K562 (cell line): ENCODE results near the gene MCM5. TPM values are rescaled to one million over a fixed set of nuclear protein-coding genes. Genes with fewer than 3 reads are reported as not detected.

Experiments used
- ATAC-seq: fragments of 200-7000 bp; cut with Tn5 transposase; 3 replicates; pipeline ENCODE4 v1.9.1; 2020; ENCODE audit warnings: moderate library complexity
- BruUV-seq: library from RNA; stranded (reverse); fragments of 400-500 nt; replicated peaks from 2 replicates; lab custom pipeline; 2021; lab: Mats Ljungman, UMichigan
- CTCF ChIA-PET: fragments of 300-600 bp; formaldehyde crosslinking; extraction: SDS; loops from one replicate; lab custom pipeline; 2021; ENCODE audit warnings: low intra/inter-chr PET ratio; lab: Yijun Ruan, JAX
- POLR2A ChIA-PET: fragments of 300-600, 350-650 bp; sonication (Branson Sonifier 250); formaldehyde crosslinking; extraction: SDS; loops from one replicate; lab custom pipeline; 2021; ENCODE audit warnings: antibody characterized with exemption, inconsistent platforms; lab: Yijun Ruan, JAX
- DNase-seq, 4 experiments: peaks; one replicate each; pipeline versions ENCODE4 v3.0.0 to v3.0.0-alpha.2; 2011 to 2018; ENCODE audit warnings: low spot score in 3 of 4, mixed read lengths in 3 of 4; ENCODE audit errors: extremely low read depth in 1 of 4
- FAIRE-seq: peaks from 2 replicates; lab custom pipeline; 2011; peaks lifted over from hg19 to GRCh38; lab: Jason Lieb, UNC
- H2AFZ ChIP-seq: 2 replicates; pipeline ENCODE4 v1.6.0; 2011; ENCODE audit warnings: low read depth, low read length, control low read depth, inconsistent platforms
- H3K27ac ChIP-seq: fragments of 200-600 bp; 3 replicates; pipeline ENCODE4 v1.8.0; 2011; ENCODE audit warnings: low read depth, mild to moderate bottlenecking, control low read depth, inconsistent platforms, low read length, moderate library complexity, mixed read lengths; ENCODE audit errors: extremely low read depth
- H3K27me3 ChIP-seq, 2 experiments: fragments of 300-600 bp in 1 of 2; 2 replicates in 1 of 2; 3 replicates in 1 of 2; pipeline versions ENCODE4 v1.6.0 to v1.8.0; 2011; ENCODE audit warnings: inconsistent platforms in 2 of 2, low read length in 2 of 2, mild to moderate bottlenecking in 1 of 2, mixed read lengths in 1 of 2, moderate library complexity in 1 of 2; ENCODE audit not compliant: control insufficient read depth in 2 of 2, insufficient read depth in 2 of 2
- H3K36me3 ChIP-seq: fragments of 300-600 bp; 3 replicates; pipeline ENCODE4 v1.8.0; 2011; ENCODE audit warnings: mild to moderate bottlenecking, low read length, inconsistent platforms; ENCODE audit not compliant: control insufficient read depth, insufficient read depth
- H3K4me1 ChIP-seq, 2 experiments: fragments of 200-600 bp in 1 of 2; replicated peaks in 1 of 2; 2 replicates in 1 of 2; 3 replicates in 1 of 2; pipeline versions ENCODE4 v1.5.1 to v1.8.0; 2011; ENCODE audit warnings: inconsistent platforms in 2 of 2, low read length in 2 of 2, mild to moderate bottlenecking in 1 of 2, mixed read lengths in 1 of 2, moderate library complexity in 1 of 2; ENCODE audit not compliant: control insufficient read depth in 2 of 2, insufficient read depth in 2 of 2
- H3K4me2 ChIP-seq: 2 replicates; pipeline ENCODE4 v1.6.1; 2011; ENCODE audit warnings: low read length, control low read depth, inconsistent platforms, mixed read lengths; ENCODE audit not compliant: insufficient read depth
- H3K4me3 ChIP-seq: fragments of 200-600 bp; sonication (generic), shearing (Covaris generic); 2 replicates; pipeline ENCODE4 v1.5.1; 2016; ENCODE audit warnings: control low read depth, inconsistent platforms
- H3K79me2 ChIP-seq: fragments of 200-600 bp; 3 replicates; pipeline ENCODE4 v1.8.0; 2011; ENCODE audit warnings: low read length, inconsistent platforms; ENCODE audit not compliant: control insufficient read depth, insufficient read depth
- H3K9ac ChIP-seq, 2 experiments: 2 replicates each; pipeline versions ENCODE4 v1.6.0 to v1.6.1; 2011; ENCODE audit warnings: low read depth in 2 of 2, low read length in 2 of 2, control low read depth in 1 of 2, inconsistent platforms in 1 of 2, mild to moderate bottlenecking in 1 of 2, mixed read lengths in 1 of 2; ENCODE audit not compliant: insufficient read depth in 1 of 2
- H3K9me1 ChIP-seq: one replicate; pipeline ENCODE4 v1.6.0; 2011; ENCODE audit warnings: inconsistent platforms, mild to moderate bottlenecking, low read length, moderate library complexity; ENCODE audit not compliant: control insufficient read depth, insufficient read depth
- H3K9me3 ChIP-seq: replicated peaks from 2 replicates; pipeline ENCODE4 v1.5.1; 2011; ENCODE audit warnings: low read depth, low read length, inconsistent platforms; ENCODE audit not compliant: control insufficient read depth, insufficient read depth
- H4K20me1 ChIP-seq: replicated peaks from 2 replicates; pipeline ENCODE4 v1.6.1; 2011; ENCODE audit warnings: low read length, inconsistent platforms, mixed read lengths; ENCODE audit not compliant: control insufficient read depth, insufficient read depth
- BDP1 ChIP-seq: IDR thresholded peaks from 3 replicates; pipeline ENCODE4 v1.6.1; 2011; ENCODE audit not compliant: insufficient read length, insufficient read depth
- HNRNPK ChIP-seq: fragments of 200-400 bp; formaldehyde crosslinking; IDR thresholded peaks from one replicate; pipeline ENCODE4 v1.6.1; 2018; ENCODE audit warnings: mild to moderate bottlenecking, low read depth, low read length; ENCODE audit not compliant: poor library complexity, severe bottlenecking
- L3MBTL2 ChIP-seq: fragments of 450-650 bp; IDR thresholded peaks from 2 replicates; pipeline ENCODE4 v1.6.1; 2016; ENCODE audit warnings: mild to moderate bottlenecking, moderate library complexity
- NELFE ChIP-seq: IDR thresholded peaks from 2 replicates; pipeline ENCODE4 v1.6.1; 2011; ENCODE audit warnings: mild to moderate bottlenecking; ENCODE audit not compliant: insufficient read depth, insufficient read length
- SAP30 ChIP-seq: fragments of 200-600 bp; sonication (generic); IDR thresholded peaks from 2 replicates; pipeline ENCODE4 v1.6.1; 2012; ENCODE audit warnings: borderline replicate concordance, low read depth, mild to moderate bottlenecking, moderate library complexity, low read length, control low read depth, inconsistent platforms; ENCODE audit not compliant: insufficient read depth, poor library complexity, severe bottlenecking
- ZBTB1 ChIP-seq: sonication (generic); formaldehyde crosslinking; IDR thresholded peaks from 2 replicates; pipeline ENCODE4 v1.8.1; 2023; ENCODE audit warnings: missing genetic modification reagents, low read depth, mild to moderate bottlenecking, borderline replicate concordance
- ZNF140 ChIP-seq: fragments of 250-450 bp; sonication (Bioruptor Pico); IDR thresholded peaks from 2 replicates; pipeline ENCODE4 v1.8.0; 2021; ENCODE audit warnings: moderate library complexity, mild to moderate bottlenecking, inconsistent platforms
- ZNF165 ChIP-seq: fragments of 250-450 bp; sonication (Bioruptor Pico); IDR thresholded peaks from 2 replicates; pipeline ENCODE4 v1.4.0; 2020; ENCODE audit warnings: borderline replicate concordance
- ZNF785 ChIP-seq: fragments of 250-450 bp; sonication (Bioruptor Pico); IDR thresholded peaks from 2 replicates; pipeline ENCODE4 v1.4.0; 2020; ENCODE audit warnings: mild to moderate bottlenecking
- WGBS: fragments of 100-300 bp; shearing (Covaris generic); methylation state at CpG from one replicate; pipeline ENCODE4 v1.1.6; 2016; ENCODE audit warnings: low coverage, mixed read lengths; ENCODE audit not compliant: insufficient coverage; ENCODE audit errors: missing lambda C conversion rate; 5-methylcytosine and 5-hydroxymethylcytosine counted together
- in situ Hi-C: fragments of 300-500 bp; cut with MboI; formaldehyde crosslinking; loops from 4 replicates; pipeline ENCODE4 v1.15.0; 2018; ENCODE audit warnings: inconsistent platforms, mixed read lengths
- intact Hi-C: fragments of 100-400 bp; cut with micrococcal nuclease; formaldehyde crosslinking; loops from 2 replicates; pipeline ENCODE4 v1.14.2; 2022
- polyA plus RNA-seq, 8 experiments: library from polyadenylated mRNA; depleted of rRNA in 4 of 8; stranded (reverse) in 5 of 8; unstranded in 3 of 8; fragments of >200 nt; fragmentation: Nextera tagmentation in 2 of 8; fragmentation: Illumina TruSeq in 1 of 8; extraction: Ambion mirVana in 2 of 8; extraction: Trizol in 1 of 8; gene quantifications; 2 replicates each; pipeline versions ENCODE4 v1.2.1 to v1.2.3, GENCODE V29; 2011 to 2014; ENCODE audit warnings: inconsistent platforms in 1 of 8, missing spikeins in 1 of 8
- total RNA-seq, 7 experiments: library from RNA; depleted of rRNA in 6 of 7; stranded (reverse); fragments of >200 nt in 6 of 7; fragmentation: Illumina TruSeq in 2 of 7; extraction: Trizol in 2 of 7; gene quantifications; 2 replicates each; pipeline versions ENCODE4 v1.2.1 to v1.2.3, GENCODE V29; 2011 to 2021; ENCODE audit warnings: low replicate concordance in 1 of 7
- TF ChIP-seq, protein P1 (sequence below): fragments of 450-650 bp; IDR thresholded peaks from 2 replicates; pipeline ENCODE4 v1.6.1; 2016

MCM5 gene
- total and polyA plus RNA-seq, 9 of the 15 experiments (the other 6 are each of a cell fraction or from before 2014, with no cell fraction given): 5.6 to 180 (median 66.1) TPM

DNA sequence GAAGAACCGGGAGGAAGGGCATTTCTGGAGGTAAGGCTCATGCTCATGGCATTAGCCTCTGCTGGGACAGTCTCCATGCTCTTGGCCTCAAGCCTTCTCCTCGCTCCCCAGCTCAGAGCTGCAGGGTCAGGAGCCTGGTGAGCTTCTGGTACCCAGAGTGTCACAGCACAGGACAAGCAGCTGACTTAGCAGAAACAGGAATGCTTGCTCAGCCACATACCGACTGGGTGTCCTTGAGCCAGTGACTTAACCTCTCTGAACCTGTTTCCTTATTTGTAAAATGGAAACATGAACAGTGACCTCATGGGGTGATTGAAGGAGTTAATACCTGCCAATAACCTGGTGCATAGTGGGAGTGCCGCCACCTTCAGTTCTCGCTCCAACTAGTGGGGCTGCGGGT, 72.5 kb downstream of the MCM5 start:
- Histone ChIP-seq H3K27ac (no peak overlapping the region), H3K9me1 (no peaks in the 10 kb centered on the region), H4K20me1 (no peaks in the 10 kb centered on the region), H3K9me3 (peaks cover 2% of the 10 kb centered on the region; the same call in 1 of the 2 replicates), H3K9ac (no peak overlapping the region), H3K27me3 (no peaks in the 10 kb centered on the region; a peak in 1 of 5 replicates), H3K36me3 (no peaks in the 10 kb centered on the region), H3K4me2 (no peak overlapping the region), H3K4me3 (no peak overlapping the region), H3K79me2 (no peaks in the 10 kb centered on the region), H2AFZ (no peak overlapping the region), H3K4me1 (peaks cover 3 to 7% of the 10 kb centered on the region in 2 experiments; a peak in 4 of 5 replicates)
- no peak for DNase-seq
- in situ Hi-C loops (no loop called here), intact Hi-C loops (no loop called here)
- CTCF ChIA-PET: no interaction called here
- ATAC-seq: no peak
- no TSS peak for BruUV-seq
- POLR2A ChIA-PET: no interaction called here
- WGBS: 13% methylated on average over 6 of the region's 6 CpGs
- TF ChIP-seq HNRNPK (no peak), BDP1 (no peak), SAP30 (no peak), ZNF140 (no peak), ZBTB1 (CRISPR knock-in tag) (no peak), ZNF165 (CRISPR knock-in tag) (no peak), ZNF785 (CRISPR knock-in tag) (no peak), NELFE (no peak), L3MBTL2 (no peak)
- TF ChIP-seq, protein P1, sequence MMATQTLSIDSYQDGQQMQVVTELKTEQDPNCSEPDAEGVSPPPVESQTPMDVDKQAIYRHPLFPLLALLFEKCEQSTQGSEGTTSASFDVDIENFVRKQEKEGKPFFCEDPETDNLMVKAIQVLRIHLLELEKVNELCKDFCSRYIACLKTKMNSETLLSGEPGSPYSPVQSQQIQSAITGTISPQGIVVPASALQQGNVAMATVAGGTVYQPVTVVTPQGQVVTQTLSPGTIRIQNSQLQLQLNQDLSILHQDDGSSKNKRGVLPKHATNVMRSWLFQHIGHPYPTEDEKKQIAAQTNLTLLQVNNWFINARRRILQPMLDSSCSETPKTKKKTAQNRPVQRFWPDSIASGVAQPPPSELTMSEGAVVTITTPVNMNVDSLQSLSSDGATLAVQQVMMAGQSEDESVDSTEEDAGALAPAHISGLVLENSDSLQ: no peak
- FAIRE-seq: no peak
